CD4-positive, alpha-beta T cell treated with Interleukin-12 subunit alpha and Interleukin-12 subunit beta, for 1 hour (primary cell): ENCODE data around the gene BTAF1.
"Not testable (repeated sequence)": the region's sequence is repeated elsewhere in the genome, so short reads cannot be mapped to it uniquely, and the experiment has no call there.

Source experiments
- DNase-seq: peaks from one replicate; pipeline ENCODE4 v3.0.0-alpha.2; 2020

Gene BTAF1

DNA sequence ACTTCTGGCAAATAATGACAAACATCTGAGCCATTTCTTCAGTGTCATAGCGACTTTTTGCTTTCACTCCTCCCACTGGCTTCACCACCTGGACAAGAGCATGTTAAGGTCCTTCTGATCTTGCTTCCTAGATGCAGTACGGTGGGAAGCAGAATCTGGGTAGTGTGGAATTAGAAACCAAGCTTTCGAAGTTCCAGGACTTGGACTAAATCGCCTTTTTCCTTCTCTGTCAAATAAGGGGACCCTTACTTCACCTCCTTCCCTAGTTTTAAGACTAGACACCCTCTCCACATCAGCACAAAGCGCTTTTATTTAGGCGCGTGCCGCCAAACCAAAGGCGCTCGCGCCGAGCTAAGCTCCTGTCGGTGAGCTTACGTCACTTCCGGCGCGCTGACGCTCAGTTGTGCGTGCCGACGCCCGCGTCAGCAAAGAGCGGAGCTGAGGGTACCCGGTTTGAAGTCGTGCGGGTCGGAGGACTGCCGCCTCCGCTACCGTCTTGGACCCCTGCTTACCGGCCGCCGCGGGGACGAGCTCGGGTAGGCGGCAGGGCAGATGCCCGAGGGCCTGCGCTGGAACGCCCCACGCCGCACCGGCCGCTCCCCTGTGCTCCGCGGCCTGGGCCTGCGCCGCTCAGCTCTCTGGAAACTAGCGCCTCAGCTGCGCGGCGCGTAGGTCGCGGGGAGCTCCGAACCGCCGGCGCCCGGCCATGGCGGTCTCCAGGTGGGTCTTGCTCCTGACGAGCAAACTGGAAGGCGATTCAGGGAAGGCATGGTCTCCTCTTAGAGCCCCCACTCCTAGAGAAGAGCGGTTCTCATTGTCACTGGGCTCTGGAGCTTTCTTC is at the start of gene BTAF1:
TSS of gene BTAF1 (plus strand) at position 400 of the 841 bp plus-strand sequence. CDS start at position 707, 307 bp downstream.
- DNase-seq: peak; percentile 93

DNA sequence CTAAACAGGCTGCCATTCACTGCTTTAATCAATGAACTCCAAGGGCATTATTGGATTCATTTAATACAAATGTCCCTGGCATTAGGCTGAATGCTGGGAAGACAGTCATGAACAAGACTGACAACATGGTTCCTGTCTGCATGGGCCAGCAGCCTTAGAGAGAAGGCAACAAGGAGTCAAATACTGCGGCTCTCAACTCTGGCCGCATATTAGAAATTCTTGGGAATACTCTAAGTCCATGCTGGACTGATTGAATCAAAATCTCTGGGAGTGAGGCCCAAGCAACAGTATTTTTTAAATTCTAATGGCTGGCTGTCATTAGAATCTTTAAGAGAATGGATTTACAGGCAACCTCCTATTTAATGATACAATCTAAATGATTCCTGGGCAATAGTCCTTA is 48.4 kb upstream of the BTAF1 start:
- no peak for DNase-seq

DNA sequence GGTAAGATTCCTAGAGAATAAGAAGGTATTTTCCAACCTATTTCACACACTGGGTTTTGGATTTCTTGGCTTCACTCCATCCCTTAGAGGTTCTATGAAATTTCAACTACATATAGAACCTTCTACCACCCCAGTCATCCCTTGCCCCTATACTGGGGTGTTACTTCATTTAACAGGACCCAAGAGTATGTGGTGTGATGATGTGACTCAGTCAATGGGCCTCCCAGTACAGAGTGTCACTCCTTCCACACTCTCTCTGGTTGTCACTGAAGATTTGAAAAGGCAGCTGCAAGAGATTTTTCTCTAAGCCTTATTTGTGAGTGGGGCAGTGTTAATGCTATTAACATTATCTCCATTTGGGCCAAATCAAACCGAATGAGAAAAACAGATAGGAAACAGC is 47.8 kb upstream of the BTAF1 start:
- DNase-seq: no peak

DNA sequence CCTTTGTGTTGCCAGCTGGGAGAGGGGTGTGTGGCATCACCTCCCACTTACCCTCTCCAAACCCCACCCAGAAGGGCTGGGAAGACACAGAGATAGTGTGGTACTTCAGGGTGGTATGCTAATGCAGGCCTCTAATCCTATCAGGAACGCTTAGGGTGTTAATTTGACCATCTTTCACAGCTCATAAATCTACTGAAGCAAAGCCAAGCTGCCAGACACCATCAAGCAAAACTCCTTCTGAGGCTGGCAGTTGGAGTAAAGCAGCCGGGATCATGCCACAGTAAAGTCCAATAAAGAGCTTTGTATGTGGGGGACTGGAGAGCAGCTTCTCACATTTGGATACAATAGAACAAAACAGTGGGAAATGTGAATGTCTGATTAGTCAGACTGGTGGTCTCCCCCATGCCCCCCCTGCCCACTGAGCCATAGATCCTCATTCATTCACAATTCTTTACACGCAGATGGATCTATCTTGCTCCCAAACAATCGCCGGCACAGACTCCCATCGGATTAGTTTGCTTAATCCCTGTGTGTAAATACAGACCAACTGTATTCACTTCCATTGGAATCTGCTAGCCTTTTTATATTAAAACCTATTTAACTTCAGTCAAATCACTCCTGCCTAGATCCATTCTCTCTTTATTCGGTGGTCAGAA is 43.9 kb upstream of the BTAF1 start:
- DNase-seq: no peak

DNA sequence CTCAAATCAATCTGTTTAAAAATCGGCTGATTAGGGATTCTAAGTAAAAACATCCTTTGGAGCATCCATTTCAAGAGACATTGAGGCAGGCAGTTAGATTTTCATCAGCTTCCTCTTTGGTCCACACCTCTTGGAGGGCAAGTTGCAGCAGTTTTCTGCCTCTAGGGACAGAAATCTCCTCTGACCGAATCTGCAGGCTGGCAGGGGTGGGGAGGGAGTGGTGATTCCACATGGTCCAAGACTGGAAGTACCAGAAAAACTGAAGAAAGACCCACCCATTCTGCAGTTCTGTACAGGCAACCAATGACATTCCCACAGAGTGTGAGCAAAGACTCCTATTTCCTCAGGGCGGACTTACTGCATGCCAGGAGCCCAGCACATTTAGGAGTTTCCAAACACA is 43.3 kb upstream of the BTAF1 start:
- DNase-seq: no peak

DNA sequence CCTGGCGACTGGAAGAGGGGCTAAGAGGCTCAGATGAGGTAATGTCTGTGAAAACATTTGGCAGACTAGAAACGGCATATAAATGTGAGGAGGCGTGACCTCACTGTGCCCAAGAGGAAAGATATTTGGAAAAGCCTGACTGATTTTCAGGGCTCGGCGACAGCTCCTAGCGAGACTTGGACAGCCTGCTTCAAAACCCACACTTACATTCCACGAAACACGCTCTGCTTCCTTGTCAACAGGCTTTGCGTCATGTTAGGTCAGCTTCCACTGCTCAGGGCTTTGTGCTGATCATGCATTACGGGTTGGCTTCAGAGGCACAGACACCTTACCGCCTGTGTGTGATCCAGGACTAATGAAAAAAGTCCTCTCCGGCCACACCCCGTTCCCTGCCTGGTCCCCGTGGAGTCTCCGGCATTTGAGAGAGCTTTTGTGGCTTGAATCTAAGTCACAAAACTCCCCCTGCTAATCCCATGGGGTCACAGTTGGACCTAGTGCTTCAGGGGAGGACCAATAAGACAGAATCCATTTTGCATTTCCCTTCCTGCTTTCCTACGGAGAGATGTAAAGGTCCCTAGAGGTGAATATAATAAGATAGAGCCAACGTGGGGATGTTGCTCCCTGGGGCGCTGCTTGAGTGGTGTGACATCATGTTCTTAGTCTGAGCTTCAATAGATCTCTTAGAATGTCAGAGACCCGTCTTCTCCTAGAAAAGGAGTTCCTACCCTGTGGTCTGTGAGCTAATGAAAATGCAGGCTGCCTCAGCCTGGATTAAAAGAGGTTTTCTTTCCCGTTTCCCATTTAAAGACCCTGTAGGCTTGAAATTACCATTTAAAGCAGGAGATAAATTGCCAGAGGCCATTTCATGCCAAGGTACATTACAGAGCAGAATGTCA is 39.8 kb upstream of the BTAF1 start:
- DNase-seq: no peak

DNA sequence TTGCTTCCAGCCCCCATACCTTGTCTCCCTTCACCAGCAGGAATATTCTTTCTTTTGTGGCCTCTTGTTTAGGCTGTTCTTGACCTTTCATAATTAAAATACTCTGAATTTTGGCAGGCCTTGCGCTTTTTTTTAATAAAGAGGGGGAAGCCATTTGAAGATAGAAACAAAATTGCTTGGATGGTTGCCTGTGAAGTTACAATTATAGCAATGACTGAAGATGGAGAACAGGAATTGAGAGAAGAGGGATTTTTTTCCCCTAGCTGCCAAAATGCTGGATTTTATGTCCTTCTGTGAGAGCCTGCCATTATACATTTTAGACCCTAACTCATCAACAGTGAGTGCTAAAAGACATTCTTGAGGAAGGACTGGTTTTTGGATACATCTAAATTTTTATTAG is 39.0 kb upstream of the BTAF1 start:
- DNase-seq: no peak

DNA sequence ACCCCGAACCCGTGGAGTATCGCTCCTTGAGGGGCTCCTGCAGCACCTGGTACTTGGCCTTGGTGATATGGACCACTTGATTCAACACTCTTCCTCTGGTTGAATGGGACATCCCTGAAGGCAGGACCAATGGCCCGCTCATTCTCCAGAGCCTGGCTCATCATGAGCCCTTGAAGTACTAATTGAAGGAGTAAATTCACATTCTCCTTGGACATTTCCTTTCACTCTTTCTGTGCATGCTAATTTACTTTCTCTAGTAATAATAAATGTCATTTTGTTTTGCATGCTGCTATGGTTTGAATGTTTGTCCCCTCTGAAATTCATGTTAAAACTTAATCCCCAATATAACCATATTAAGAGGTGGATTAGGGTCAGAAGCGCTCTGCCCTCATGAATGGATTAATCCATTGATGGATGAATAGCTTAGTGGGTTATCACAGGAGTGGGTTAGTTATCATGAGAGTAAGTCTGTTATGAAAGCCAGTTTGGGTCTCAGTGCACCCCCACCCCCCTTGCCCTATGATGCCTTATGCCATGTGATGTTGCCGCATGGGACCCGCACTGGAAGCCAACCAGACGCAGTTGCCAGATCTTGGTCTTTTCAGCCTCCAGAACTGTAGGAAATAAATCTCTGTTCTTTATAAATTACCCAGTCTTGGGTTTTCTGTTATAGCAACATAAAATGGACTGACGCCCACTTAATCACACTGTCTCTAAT is 38.0 kb upstream of the BTAF1 start:
- DNase-seq: no peak

DNA sequence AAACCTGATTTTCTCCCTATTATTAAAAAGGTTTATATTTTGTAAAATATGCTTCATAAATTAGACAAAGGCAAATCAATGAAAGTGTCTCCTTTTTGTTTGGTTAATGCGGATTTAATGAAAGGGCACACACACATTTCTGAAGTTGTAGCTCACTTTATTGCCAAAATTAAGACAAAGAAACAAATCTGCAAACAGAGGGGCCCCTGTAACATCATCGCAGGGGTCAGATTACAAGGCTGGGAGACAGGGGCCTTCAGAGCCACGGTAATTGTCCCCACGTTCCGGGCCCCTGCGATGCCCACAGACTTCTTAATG is 36.7 kb upstream of the BTAF1 start:
- no peak for DNase-seq

DNA sequence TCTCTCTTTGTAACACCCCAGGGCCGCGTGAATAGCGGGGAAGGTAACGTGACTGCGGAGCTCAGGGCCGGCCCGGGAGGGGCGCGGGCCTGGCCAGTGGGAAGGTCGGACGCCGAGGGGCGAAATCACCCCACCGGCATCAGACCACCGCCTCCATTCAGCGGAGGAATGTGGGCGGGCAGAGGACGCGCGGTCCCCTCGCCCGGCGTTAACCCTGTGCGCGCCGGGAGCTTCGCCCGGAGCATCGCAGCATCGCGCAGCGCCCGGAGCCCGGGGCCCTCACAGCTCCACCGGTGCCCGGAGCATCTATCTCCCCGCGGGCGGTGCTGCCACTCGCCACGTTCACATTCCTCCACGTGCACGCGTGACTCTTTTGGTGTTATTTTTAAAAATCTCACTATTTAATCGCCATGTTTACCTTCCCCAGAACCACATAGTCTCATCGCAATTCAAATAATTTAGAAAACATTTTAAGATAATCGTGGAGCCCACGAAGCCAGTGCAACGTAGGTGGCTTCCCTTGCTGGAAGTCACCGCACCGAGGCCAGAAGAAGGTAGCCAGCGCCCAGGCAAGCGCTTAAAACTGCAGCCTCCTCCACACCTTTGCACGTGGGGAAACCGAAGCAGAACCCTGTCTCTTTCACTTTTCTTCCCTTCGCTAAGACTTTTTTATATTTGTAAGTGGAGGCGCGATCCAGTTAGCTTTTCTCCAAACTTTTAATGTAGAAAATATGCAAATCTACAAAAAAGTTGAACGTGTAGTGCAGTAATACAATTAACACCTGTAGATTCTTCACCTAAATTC is 36.1 kb upstream of the BTAF1 start:
- peak; percentile 23 for DNase-seq

DNA sequence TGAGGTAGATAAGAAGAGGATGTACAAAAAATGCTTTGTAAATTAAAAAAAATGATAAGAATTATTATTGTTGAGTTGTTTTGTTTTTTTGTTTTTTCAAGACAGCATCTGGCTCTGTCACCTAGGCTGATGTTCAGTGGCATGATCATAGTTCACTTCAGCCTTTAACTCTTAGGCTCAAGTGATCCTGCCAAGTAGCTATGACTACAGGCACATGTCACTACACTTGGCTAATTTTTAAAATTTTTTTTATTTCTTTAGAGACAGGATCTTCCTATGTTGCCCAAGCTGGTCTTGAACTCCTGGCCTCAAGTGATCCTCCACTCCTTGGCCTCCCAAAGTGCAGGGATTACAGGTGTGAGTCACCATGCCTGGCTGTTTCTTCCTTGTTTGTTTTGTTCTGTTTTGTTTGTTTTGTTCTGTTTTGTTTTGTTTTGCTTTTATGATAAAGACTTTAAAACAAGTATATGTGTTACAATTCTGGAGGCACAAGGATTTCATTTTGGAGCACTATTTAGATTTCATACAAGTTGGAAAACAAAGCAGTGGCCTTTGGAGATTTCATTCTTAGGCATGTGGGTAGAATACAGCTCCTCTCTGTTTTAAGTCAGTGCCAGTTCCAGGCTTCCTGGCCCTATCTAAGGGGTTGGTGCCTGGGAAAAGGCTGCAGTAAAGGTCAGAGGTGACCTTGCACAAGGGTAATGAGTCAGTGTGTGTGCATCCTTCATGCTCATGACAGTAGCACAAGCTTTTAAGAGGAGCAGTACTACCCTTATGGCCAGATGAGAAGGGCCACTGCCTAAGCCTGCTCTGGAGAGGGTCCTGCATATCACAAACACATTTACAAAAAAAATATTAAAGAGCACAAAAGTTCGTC is 32.2 kb upstream of the BTAF1 start:
- no peak for DNase-seq

DNA sequence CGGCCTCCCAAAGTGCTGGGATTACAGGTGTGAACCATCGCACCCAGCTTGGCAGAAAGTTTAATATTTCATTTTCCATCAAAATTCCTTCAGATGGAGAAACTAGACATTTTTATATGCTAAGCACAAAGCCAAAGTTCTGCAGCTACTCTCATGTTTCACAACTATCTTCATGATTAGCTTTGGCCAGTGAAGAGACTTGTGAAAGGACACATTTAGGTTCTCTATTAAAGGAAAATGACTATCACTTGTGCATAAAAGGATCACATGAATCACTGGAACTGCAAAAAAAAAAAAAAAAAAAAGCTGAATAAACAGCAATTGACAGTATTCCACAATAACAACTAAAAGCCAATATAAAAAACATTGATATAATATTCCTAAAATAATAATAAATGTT is 30.5 kb upstream of the BTAF1 start:
- DNase-seq: no peak

DNA sequence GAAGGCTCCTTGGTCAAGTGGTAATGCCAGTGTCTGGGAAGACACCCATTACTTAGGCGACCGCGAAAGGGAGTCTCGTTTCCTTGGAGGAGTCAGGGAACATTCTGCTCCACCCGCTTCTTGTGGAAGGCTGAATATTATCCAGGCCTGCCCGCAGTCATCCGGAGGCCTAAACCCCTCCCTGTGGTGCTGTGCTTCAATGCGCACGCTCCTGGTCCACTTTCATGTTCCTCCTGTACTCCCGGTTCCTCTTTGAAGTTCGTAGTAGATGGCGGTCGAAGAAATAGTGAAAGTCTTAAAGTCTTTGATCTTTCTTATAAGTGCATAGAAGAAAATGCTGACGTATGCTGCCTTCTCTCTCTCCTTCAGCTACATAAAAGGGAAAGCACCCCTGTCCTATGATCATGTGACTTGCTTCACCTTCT is 29.3 kb upstream of the BTAF1 start:
- not testable (repeated sequence) for DNase-seq

DNA sequence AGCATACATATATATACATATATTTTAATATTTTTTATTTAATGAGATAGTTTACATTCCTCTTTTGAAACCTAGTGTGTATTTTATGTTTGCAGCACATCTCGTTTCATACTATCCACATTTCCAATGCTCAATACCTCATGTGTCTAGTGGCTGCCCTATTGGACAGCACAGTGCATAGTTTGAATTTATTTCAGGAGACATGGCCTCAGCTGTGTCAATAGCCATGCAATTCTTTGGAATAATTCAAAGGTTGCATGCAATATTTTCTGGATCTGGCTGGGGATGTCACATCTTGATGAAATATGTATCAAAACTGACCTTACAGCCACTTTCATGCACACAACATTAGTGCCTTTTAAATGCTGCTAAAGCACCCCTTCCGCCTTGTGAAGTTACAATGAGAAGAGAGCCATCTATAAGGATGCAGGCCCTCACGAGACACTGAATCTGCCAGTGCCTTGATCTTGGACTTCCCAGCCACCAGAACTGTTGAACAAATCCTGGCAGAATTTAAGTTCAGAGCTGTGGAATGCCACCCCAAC is 27.3 kb upstream of the BTAF1 start:
- no peak for DNase-seq

DNA sequence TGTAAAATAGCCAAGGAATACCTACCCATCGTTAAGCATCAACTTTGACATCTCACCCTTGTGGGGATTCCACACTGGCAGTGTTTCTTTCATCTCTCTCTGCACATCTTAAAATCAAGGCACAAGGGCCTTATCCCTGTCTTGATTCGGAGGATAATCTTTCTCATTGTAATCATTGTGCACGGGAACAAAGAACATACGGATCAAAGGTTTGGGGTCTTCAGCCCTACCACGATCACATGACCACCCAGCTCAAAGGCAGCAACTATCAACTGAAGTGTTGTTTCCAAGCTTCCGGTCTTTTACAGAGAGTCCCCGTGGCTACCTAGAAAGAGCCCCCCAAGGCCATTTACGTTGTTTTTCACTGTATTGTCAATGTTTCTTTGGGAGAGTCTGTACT is 26.1 kb upstream of the BTAF1 start:
- DNase-seq: no peak

DNA sequence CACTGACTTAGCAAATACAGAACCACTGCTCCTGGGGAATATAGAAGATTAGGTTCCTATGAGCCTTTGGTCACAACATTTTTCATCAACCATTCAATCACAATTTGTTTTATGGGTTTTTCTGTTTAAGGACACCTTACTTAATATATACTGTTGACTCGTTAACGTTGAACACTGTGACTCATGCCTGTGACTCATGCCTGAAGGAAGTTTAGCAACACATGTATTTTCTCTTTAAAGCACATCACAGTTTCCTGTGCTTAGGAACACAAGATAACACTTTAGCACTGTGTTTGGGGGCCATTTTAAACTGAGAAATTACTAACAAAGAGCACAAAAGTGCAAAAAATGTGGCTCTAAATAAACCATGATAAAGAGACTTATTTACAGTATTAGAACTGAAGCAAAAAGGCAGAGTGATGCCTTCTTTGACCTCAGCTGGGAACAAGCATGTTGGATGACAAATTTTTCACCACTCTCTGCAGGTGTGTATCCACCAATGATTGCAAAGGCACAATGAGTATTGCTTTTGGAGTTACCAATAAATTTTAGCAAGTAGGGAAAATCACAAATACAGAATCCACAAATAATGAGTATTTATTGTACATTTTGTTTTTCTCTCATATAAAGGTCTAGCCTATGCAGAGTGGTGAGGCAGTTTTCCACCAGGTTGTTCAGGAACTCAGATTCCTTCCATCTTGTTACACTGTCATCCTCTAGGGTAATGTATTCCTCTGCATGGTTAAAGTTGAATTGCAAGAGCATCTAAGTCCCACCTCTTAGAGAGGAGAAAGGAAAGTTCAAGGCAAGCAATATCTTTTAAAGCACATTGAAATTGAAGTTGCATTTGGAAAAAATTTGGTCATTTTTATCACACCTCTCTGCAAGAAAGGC is 21.5 kb upstream of the BTAF1 start:
- DNase-seq: peak; percentile 59

DNA sequence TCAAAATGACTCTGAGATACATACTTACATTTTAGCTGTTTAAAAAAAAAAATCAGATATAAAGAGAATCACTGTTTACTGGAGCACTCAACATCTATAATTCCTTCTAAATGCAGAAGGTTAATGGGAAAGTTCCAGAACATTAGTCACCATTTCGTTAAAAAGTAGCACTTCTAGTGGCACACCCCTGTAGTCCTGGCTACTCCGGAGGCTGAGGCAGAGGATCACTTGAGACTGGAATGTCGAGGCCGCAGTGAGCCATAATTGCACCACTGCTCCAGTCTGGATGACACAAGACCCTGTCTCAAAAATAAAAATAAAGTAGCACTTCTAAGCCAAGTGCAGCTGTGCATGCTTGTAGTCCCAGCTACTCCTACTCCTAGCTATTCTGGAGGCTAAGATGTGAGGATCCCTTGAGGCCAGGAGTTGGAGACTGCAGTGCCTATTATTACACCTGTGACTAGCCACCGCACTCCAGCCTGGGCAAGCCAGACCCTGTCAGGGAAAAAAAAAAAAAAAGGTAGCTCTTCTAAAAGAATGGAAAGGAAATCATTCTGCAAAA is 16.5 kb upstream of the BTAF1 start:
- no peak for DNase-seq

DNA sequence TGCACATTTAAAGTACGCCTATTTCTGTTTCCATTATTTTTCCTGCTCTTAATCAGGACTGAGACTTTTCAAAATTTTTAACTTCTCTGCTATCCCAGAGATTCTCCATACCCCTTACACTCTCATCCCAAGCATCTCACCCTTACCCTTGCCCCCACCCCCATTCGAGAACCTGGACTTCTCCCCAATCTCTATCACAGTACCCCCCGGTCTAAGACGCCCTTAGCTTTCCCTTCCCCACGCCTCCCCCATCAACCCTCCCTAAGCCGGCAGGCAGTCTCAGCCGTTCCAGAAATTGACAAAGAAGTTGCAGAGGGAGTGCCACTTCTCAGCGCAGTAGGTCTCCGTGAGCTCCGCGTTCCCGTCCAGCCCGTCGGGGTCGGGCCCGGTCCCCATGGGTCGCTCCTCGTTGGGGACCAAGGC is 15.6 kb upstream of the BTAF1 start:
- no peak for DNase-seq
